ENCODE results near the gene WNT6. TPM values are rescaled to one million over a fixed set of nuclear protein-coding genes. Genes with fewer than 3 reads are reported as not detected.

The WNT6 gene
- total RNA-seq, 4 donors from 2014 or later: 2.7 to 5.1 TPM; not detected in 2

DNA sequence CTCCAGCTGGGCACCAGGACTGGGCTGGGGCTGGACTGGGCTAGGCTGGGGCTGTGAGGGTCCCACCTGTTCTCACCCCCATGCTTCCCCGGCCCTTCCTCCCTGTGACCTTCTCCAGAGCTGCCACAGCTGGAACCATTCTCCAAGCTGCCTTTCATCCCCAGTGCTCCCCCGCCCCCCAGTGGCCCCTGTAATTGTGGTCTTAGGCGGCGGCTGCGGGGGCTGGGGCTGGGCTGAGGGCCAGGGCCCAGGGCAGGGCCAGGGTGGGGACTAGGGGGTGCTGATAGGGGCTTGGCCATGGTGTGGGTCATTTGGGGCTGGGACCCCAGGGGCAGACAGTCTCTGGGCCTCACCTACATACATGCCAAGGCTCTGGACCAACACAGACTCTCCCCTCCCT is 18.3 kb downstream of the WNT6 start:
- Histone ChIP-seq H3K4me1 (peaks cover 7 to 19% of the 10 kb centered on the region in 2 donors), H3K27ac (no peak overlapping the region), H3K36me3 (no peaks in the 10 kb centered on the region), H3K9me3 (no peaks in the 10 kb centered on the region), H3K27me3 (peaks cover 26% of the 10 kb centered on the region), H3K4me3 (replicated peaks in 1 of 3) (no peak overlapping the region)
- no peak for DNase-seq
- intact Hi-C loops (cut with DNase I): no loop called here
- WGBS, 2 donors: 16 to 20% methylated on average over 1 to 4 of the region's 5 CpGs
- TF ChIP-seq, protein P1, sequence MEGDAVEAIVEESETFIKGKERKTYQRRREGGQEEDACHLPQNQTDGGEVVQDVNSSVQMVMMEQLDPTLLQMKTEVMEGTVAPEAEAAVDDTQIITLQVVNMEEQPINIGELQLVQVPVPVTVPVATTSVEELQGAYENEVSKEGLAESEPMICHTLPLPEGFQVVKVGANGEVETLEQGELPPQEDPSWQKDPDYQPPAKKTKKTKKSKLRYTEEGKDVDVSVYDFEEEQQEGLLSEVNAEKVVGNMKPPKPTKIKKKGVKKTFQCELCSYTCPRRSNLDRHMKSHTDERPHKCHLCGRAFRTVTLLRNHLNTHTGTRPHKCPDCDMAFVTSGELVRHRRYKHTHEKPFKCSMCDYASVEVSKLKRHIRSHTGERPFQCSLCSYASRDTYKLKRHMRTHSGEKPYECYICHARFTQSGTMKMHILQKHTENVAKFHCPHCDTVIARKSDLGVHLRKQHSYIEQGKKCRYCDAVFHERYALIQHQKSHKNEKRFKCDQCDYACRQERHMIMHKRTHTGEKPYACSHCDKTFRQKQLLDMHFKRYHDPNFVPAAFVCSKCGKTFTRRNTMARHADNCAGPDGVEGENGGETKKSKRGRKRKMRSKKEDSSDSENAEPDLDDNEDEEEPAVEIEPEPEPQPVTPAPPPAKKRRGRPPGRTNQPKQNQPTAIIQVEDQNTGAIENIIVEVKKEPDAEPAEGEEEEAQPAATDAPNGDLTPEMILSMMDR (IDR thresholded peaks at IDR 0.05): no peak
- no peak for TF ChIP-seq POLR2A (IDR thresholded peaks at IDR 0.05)

DNA sequence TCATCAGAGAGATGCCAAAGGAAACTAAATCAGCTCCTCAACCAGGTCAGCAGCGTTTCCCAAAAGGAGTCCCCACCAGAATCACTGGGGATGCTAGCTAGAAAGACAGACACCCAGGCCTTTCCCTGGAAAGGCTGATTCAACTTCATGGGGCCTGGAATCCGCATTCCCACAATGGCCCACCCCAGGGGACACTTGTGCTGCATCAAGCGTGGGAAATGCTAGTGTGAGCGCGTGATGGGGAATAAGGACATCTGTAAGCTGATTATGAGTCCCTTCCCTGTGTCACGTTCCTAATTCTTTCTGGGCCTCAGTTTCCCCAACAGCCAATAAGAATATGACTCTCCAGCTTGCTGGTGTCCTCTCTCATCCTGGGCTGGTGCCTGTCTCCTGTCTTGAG is 18.9 kb downstream of the WNT6 start:
- Histone ChIP-seq H3K9me3 (no peaks in the 10 kb centered on the region), H3K36me3 (no peaks in the 10 kb centered on the region), H3K27me3 (peaks cover 23% of the 10 kb centered on the region), H3K4me3 (replicated peaks in 1 of 3) (no peak overlapping the region), H3K27ac (no peak overlapping the region), H3K4me1 (peaks cover 4 to 21% of the 10 kb centered on the region in 2 donors)
- no peak for DNase-seq
- 28 to 30% methylated on average over 6 of the region's 6 CpGs for WGBS, 2 donors
- no peak for TF ChIP-seq POLR2A (IDR thresholded peaks at IDR 0.05)
- TF ChIP-seq, protein P1 (IDR thresholded peaks at IDR 0.05): no peak
- intact Hi-C loops (cut with DNase I): no loop called here

DNA sequence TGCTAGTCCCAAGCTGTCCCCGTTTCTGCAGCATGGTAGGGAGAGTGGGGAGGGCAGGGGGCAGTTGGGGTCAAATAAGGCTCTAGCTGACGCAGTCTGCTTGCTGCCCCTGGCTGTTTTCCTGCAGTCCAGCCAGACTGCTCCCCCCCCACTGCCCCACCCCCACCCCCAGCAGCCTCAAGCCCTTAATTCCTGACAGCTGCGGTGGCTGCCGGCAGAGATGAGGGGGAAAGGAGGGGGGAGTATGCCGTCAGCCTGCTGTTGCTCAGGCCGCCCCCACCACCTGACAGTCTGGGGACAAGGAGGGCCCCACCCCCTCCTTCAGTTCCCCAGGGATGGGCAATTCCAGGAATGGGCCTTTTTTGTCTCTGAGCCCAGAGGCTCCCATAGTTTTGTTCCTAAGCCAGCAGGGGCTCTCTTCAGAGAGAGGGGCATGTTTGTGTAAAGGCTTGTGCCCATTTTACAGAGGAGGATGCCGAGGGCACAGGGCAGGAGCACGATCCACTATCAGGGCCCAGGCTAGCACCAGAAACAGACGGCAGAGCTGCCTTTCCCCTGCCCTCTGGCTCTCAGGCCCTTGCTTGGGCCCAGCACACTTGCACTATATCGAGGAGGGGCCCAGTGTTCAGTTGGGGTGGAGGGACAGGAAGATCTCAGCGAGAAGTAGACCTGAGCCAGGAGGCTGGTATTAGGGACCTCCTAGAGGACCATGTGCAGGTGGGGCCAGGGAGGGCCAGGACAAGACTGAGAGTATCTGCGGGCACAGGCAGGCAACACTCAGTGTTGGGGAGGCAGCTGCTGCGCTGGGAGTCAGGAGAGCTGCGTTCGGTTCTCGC is 19.5 kb downstream of the WNT6 start:
- Histone ChIP-seq H3K4me3 (replicated peaks in 1 of 3) (no peak overlapping the region), H3K4me1 (peaks cover 4 to 27% of the 10 kb centered on the region in 2 donors), H3K27me3 (peaks cover 16% of the 10 kb centered on the region), H3K27ac (no peak overlapping the region), H3K9me3 (no peaks in the 10 kb centered on the region), H3K36me3 (no peaks in the 10 kb centered on the region)
- TF ChIP-seq POLR2A (IDR thresholded peaks at IDR 0.05): no peak
- TF ChIP-seq, protein P1 (IDR thresholded peaks at IDR 0.05): no peak
- WGBS, 2 donors: 19 to 31% methylated on average over 13 to 14 of the region's 16 CpGs
- no peak for DNase-seq
- intact Hi-C loops (cut with DNase I): no loop called here

DNA sequence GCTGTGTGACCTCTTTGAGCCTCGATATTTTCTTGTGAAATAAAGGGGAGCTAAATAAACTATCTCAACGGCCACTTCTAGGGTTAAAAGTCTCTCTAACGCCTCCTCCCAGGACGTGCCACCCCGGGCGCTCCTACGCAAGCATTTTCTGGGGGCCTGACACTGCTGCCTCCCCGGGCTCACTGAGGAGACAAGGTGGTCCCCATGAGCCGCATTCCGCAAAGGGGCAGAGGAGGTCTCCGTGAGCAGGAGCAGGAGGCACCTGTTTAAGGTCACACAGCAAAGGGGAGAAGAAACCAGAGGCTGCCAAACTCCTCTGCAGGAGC is 20.1 kb downstream of the WNT6 start:
- no peaks in the 10 kb centered on the region for H3K36me3 ChIP-seq
- DNase-seq: no peak
- H3K27ac ChIP-seq: no peak overlapping the region
- intact Hi-C loops (cut with DNase I): no loop called here
- H3K4me1 ChIP-seq: peaks cover 4 to 27% of the 10 kb centered on the region in 2 donors
- WGBS, 2 donors: 5 to 9% methylated on average over 11 of the region's 11 CpGs
- H3K4me3 ChIP-seq (replicated peaks in 1 of 3): no peak overlapping the region
- H3K27me3 ChIP-seq: peaks cover 16% of the 10 kb centered on the region
- no peaks in the 10 kb centered on the region for H3K9me3 ChIP-seq
- no peak for TF ChIP-seq POLR2A (IDR thresholded peaks at IDR 0.05)

DNA sequence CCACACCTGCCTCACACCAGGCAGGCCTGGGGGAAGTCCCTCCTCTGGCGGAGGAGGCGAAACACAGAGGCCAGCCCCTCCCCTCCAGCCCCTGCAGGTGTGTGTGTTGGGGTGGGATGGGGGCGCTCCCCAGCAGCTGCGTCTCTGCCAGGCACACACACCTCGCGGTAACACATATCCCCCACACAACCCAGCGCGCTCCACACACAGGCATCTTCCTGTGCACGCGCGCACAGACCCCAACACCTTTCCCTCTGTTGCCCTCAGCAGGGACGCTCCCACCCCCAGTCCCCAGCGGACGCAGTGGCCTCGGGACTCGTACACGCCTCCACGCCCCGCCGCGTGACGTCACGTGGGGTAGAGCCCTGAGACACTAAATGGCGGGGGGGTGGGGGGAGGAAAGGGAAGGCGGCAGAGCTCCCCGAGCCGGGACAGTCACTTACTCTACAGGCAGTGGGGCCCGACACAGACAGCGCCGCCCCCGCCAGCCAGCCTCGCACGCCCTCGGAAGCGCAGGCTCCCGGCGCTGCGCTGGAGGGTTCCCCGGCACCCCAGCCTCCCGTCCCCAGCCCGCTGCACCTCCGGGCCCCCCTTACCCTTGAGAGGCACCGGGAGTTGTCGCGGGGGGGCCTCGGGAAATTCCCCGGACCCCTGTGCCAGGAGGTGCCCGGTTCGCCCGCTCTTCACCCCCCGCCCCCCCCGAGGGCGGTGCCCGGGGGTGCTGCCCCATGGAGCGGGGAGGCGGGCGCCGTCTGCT is 20.7 kb downstream of the WNT6 start, which contains the start of gene WNT10A:
Gene WNT10A, plus strand, starts transcription at position 751 of the 757 bp plus-strand sequence. CDS start 144 bp downstream, outside the sequence.
- intact Hi-C loops (cut with DNase I): no loop called here
- H3K9me3 ChIP-seq: no peaks in the 10 kb centered on the region
- no peaks in the 10 kb centered on the region for H3K36me3 ChIP-seq
- H3K4me3 ChIP-seq (replicated peaks in 1 of 3): peak within 1 kb of the TSS in 1 of 3 donors; percentile 27
- 0% methylated on average over 12 of the region's 58 CpGs; no CpG with 5 or more reads in 1 of the 2 donors for WGBS, 2 donors
- TF ChIP-seq POLR2A (IDR thresholded peaks at IDR 0.05): no peak
- TF ChIP-seq, protein P1 (IDR thresholded peaks at IDR 0.05): no peak
- peak; percentile 21 to 40 for DNase-seq
- H3K4me1 ChIP-seq: peaks cover 4 to 27% of the 10 kb centered on the region in 2 donors
- H3K27ac ChIP-seq: no peak within 1 kb of the TSS
- peaks cover 16% of the 10 kb centered on the region for H3K27me3 ChIP-seq

All from thyroid gland (tissue), 4 donors.